Measurements from ENCODE around the gene MTIF3.

GRCh38 chr13:27472441-27472840 is 22.1 kb upstream of the MTIF3 start:
- TF ChIP-seq CTCF (IDR thresholded peaks at IDR 0.05; ENCODE audit: borderline replicate concordance, extremely low read depth, low read length, poor library complexity, severe bottlenecking) (no peak), EZH2 (IDR thresholded peaks at IDR 0.05; ENCODE audit: borderline replicate concordance, low read depth, low read length, severe bottlenecking) (no peak)
